Kidney (tissue), 14 donors: ENCODE measurements around the gene ALDH3A2. TPM values are rescaled to one million over a fixed set of nuclear protein-coding genes. Genes with fewer than 3 reads are reported as not detected.
A peak's percentile ranks its signal among the peaks of the same experiment; 100 is the strongest.

Experiments used
- DNase-seq, 5 donors: peaks; one replicate each; pipeline ENCODE4 v3.0.0-alpha.2; 2013 to 2020
- FAIRE-seq: peaks from 2 replicates; lab custom pipeline; 2012; peaks lifted over from hg19 to GRCh38; lab: Jason Lieb, UNC
- H3K27ac ChIP-seq, 2 donors: one replicate each; pipeline ENCODE4 v1.7.0; 2013; ENCODE audit warnings: low read depth in 2 of 2, low read length in 2 of 2, inconsistent platforms in 1 of 2
- H3K27me3 ChIP-seq: one replicate; pipeline ENCODE4 v1.7.1; 2013; ENCODE audit warnings: low read length, inconsistent platforms; ENCODE audit not compliant: control insufficient read depth, insufficient read depth
- H3K36me3 ChIP-seq, 3 donors: one replicate each; pipeline versions ENCODE4 v1.7.0 to v1.7.1; 2013; ENCODE audit warnings: low read length in 3 of 3, control low read depth in 1 of 3, inconsistent platforms in 1 of 3; ENCODE audit not compliant: insufficient read depth in 3 of 3, control insufficient read depth in 2 of 3
- H3K4me1 ChIP-seq, 3 donors: one replicate each; pipeline versions ENCODE4 v1.7.0 to v1.7.1; 2013; ENCODE audit warnings: low read length in 3 of 3, inconsistent platforms in 1 of 3, low read depth in 1 of 3; ENCODE audit not compliant: control insufficient read depth in 2 of 3, insufficient read depth in 2 of 3
- H3K4me3 ChIP-seq, 3 donors: one replicate each; pipeline versions ENCODE4 v1.7.0 to v1.8.1; 2013; ENCODE audit warnings: low read length in 3 of 3, control low read depth in 1 of 3, inconsistent platforms in 1 of 3
- H3K9ac ChIP-seq, 3 donors: one replicate each; pipeline versions ENCODE4 v1.7.0 to v1.7.1; 2013; ENCODE audit warnings: low read length in 3 of 3, control low read depth in 1 of 3, inconsistent platforms in 1 of 3
- H3K9me3 ChIP-seq, 3 donors: one replicate each; pipeline versions ENCODE4 v1.7.0 to v1.7.1; 2013; ENCODE audit warnings: low read length in 3 of 3, control low read depth in 1 of 3, inconsistent platforms in 1 of 3; ENCODE audit not compliant: control insufficient read depth in 2 of 3, insufficient read depth in 1 of 3
- intact Hi-C: fragments of 100-400 bp; cut with DNase I; formaldehyde crosslinking; loops from one replicate; pipeline ENCODE4 v1.11.1; 2022
- polyA plus RNA-seq: library from polyadenylated mRNA; stranded (reverse); fragments of 350-450 nt; fragmentation: Illumina TruSeq; extraction: RNeasy Lipid Tissue Mini Kit (QIAGEN cat#74804); gene quantifications from one replicate; pipeline ENCODE4 v1.2.3, GENCODE V29; 2014; ENCODE audit warnings: low read depth, low replicate concordance; ENCODE audit not compliant: insufficient read depth
- total RNA-seq: library from RNA; stranded (reverse); fragmentation: NEBNext Ultra II Directional; extraction: Animal tissue kit (Norgen Biotek cat#: 25700); gene quantifications from one replicate; pipeline ENCODE4 v1.2.1, GENCODE V29; 2021
- TF ChIP-seq, protein P1 (sequence below): IDR thresholded peaks from 3 replicates; pipeline ENCODE4 v1.5.1; 2012; ENCODE audit warnings: mild to moderate bottlenecking, moderate library complexity, borderline replicate concordance; ENCODE audit not compliant: insufficient read depth; ENCODE audit errors: extremely low read depth
- donor health status: control.
- donor health status: control.
- donor health status: control.
- donor health status: control.
- donor health status: control.
- donor health status: DM: yes; HTN: yes; CAD: no.
- donor health status: Normal renal cell carcinoma (clear cell type).

ALDH3A2 gene
- total and polyA plus RNA-seq, 2 donors from 2014 or later, result 75.0 to 87.7 TPM

DNA sequence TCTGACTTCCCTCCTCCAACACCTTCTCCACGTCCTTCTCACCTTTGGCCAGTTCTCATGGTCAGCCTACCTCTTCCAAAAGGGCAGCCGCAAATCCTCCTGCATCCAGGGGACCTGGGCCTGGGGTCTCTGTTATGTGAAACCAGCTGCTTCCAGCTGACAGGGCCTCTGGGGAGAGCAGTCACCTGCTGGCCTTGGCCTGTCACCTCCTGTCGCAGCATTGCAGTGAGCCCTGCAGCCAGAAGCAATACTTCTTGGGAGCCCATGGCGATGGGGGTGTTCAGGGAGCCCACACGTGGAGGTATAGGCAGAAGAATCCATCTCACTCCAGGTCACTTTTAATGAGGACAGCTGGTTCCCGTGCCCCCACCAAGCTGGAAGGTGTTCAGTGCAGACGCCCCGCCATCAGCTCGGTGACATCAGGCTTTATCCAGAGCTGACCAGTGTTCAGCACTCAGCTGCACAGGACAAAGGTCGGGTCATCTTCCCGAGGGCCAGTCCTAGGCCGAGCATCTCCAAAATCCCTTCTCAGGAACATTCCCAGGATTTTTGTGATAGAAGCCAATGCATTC lies 69.6 kb downstream of the ALDH3A2 start:
- intact Hi-C loops, result no loop called here
- DNase-seq (peak in 2 of 5 donors; percentile 40 to 48), FAIRE-seq (no peak)
- TF ChIP-seq, protein P1, sequence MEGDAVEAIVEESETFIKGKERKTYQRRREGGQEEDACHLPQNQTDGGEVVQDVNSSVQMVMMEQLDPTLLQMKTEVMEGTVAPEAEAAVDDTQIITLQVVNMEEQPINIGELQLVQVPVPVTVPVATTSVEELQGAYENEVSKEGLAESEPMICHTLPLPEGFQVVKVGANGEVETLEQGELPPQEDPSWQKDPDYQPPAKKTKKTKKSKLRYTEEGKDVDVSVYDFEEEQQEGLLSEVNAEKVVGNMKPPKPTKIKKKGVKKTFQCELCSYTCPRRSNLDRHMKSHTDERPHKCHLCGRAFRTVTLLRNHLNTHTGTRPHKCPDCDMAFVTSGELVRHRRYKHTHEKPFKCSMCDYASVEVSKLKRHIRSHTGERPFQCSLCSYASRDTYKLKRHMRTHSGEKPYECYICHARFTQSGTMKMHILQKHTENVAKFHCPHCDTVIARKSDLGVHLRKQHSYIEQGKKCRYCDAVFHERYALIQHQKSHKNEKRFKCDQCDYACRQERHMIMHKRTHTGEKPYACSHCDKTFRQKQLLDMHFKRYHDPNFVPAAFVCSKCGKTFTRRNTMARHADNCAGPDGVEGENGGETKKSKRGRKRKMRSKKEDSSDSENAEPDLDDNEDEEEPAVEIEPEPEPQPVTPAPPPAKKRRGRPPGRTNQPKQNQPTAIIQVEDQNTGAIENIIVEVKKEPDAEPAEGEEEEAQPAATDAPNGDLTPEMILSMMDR, result no peak
- Histone ChIP-seq H3K27me3 (no peaks in the 10 kb centered on the region), H3K9ac (no peak overlapping the region), H3K4me1 (peaks cover 0 to 46% (median 34%) of the 10 kb centered on the region in 3 donors), H3K4me3 (peak overlapping the region in 2 of 3 donors; percentile 26 to 41), H3K27ac (peak overlapping the region; percentile 45 to 80), H3K36me3 (no peaks in the 10 kb centered on the region), H3K9me3 (no peaks in the 10 kb centered on the region)

DNA sequence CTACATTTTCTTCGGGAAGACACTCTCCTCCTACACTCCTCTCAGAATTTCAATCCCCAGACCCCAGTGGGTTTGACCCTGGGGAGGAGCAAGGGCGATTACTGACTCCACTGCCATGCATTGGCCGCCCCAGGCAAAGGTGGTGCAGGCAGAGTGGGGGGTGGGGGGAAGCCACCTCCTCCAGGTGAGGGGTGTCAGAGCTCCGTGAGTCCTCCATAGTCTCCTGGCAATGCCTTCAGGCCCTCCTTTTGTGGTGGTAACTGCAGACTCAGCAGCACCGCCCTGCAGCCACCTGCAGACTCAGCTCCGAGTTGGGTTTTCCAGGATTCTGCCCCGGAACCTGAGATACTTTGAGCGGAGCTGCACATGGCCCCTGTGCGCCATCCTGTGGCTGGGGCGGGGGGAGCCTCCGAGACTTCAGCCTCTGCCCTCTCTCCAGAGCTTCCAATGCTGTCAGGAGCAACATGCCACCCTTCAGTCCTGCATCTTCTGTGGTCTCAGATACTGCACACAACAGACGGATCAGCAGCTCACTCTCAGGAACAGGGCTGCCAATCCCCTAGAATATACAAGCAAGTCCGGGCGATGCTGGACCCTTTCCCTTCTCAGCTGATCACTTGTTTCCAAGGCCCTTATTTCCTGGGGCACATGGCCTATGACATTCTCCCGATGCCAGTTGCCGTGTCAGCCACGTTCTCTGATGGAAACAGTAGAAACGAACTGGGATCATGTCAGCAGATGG lies 70.2 kb downstream of the ALDH3A2 start:
- peak in 2 of 5 donors; percentile 36 to 64 for DNase-seq
- TF ChIP-seq, protein P1, result peak; percentile 36
- H3K36me3 ChIP-seq, result no peaks in the 10 kb centered on the region
- intact Hi-C loops, result no loop called here
- peak overlapping the region in 1 of 3 donors; percentile 40 for H3K9ac ChIP-seq
- no peak for FAIRE-seq
- peaks cover 0 to 46% (median 35%) of the 10 kb centered on the region in 3 donors for H3K4me1 ChIP-seq
- no peaks in the 10 kb centered on the region for H3K9me3 ChIP-seq
- H3K27me3 ChIP-seq, result no peaks in the 10 kb centered on the region
- H3K4me3 ChIP-seq, result peak overlapping the region in 1 of 3 donors; percentile 41
- H3K27ac ChIP-seq, result peak overlapping the region; percentile 45 to 55

DNA sequence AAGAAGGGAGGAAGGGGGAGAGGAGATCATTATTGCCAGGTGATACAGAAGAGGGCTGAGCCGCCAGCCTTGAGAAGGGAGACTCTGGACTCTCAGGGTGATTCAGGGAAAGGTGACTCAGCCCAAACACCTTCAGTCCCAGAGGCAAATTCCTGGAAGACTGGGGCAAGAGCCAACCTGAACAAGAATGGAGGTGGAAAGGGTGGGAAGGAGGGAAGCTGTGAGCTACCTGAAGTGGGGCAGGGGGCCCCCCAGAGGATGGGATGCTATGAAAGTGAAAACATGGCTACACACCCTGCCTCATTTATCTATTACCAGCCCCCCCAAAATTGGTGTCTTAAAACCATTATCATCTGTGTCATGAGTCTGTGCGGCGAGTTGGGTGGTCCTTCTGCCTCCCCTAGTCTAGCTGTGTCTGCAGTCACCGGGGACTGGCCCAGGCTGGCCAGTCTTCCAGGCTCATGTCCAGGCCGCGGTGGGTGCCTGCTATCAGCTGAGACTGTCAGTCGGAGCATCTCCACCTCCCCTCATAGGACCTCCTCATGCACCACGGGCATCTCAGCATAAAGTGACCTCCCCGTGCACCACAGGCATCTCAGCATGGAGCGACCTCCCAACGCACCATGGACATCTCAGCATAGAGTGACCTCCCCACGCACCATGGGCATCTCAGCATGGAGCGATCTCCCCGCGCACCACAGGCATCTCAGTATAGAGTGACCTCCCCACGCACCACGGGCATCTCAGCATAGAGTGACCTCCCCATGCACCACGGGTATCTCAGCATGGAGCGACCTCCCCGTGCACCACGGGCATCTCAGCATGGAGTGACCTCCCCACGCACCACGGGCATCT lies 71.0 kb downstream of the ALDH3A2 start:
- TF ChIP-seq, protein P1, result no peak
- DNase-seq (peak in 2 of 5 donors; percentile 36 to 72), FAIRE-seq (no peak)
- peaks cover 0 to 51% (median 37%) of the 10 kb centered on the region in 3 donors for H3K4me1 ChIP-seq
- no peaks in the 10 kb centered on the region for H3K36me3 ChIP-seq
- H3K4me3 ChIP-seq, result no peak overlapping the region
- H3K27ac ChIP-seq, result peak overlapping the region; percentile 72 to 73
- no peaks in the 10 kb centered on the region for H3K27me3 ChIP-seq
- intact Hi-C loops, result no loop called here
- H3K9me3 ChIP-seq, result no peaks in the 10 kb centered on the region
- no peak overlapping the region for H3K9ac ChIP-seq
